LNCAP (cell line): ENCODE results near the gene SLC7A5.

Experiments used
- TF ChIP-seq, protein P1 (sequence below): fragments of 450-650 bp; IDR thresholded peaks from 2 replicates; pipeline ENCODE4 v1.5.1; 2017; ENCODE audit warnings: mild to moderate bottlenecking

Gene SLC7A5

DNA sequence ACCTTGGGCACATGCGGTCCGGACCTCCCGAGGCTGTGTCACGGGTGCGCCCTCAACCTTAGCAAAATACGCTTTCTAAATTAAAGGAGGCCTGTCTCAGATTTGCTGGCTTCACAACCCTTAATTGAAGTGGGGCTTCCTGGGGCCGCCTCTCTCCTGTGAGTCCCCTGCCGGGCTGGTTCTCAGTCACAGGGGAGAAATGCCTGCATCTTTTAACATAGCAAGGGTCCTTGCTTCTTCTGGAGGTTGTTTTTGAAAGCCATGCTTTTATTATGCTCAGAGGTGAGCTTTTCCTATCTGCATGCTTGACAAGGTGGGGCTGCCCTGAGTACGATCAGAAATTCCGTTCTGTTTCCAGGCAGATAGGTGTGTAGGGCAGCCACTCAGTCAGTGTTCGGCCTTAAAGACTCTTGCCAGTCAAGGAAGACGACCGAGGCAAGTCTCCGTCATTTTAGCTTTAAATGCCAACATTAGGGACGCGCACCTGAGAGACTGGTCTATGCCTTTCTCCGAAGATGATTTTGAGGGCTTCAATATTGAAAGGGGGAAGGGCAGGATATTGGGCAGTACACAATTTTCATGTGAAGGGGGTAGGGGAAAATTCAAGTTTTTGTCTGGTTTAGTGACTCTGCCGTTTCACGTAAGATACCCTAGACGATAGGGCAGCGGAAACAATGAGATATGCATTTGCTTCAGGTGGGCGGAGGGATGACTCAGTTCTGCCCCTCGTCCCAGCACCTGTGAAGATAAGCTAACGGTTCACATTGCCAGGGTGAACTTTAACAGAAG lies 5.5 kb upstream of the SLC7A5 start:
- TF ChIP-seq, protein P1, sequence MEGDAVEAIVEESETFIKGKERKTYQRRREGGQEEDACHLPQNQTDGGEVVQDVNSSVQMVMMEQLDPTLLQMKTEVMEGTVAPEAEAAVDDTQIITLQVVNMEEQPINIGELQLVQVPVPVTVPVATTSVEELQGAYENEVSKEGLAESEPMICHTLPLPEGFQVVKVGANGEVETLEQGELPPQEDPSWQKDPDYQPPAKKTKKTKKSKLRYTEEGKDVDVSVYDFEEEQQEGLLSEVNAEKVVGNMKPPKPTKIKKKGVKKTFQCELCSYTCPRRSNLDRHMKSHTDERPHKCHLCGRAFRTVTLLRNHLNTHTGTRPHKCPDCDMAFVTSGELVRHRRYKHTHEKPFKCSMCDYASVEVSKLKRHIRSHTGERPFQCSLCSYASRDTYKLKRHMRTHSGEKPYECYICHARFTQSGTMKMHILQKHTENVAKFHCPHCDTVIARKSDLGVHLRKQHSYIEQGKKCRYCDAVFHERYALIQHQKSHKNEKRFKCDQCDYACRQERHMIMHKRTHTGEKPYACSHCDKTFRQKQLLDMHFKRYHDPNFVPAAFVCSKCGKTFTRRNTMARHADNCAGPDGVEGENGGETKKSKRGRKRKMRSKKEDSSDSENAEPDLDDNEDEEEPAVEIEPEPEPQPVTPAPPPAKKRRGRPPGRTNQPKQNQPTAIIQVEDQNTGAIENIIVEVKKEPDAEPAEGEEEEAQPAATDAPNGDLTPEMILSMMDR, result no peak

DNA sequence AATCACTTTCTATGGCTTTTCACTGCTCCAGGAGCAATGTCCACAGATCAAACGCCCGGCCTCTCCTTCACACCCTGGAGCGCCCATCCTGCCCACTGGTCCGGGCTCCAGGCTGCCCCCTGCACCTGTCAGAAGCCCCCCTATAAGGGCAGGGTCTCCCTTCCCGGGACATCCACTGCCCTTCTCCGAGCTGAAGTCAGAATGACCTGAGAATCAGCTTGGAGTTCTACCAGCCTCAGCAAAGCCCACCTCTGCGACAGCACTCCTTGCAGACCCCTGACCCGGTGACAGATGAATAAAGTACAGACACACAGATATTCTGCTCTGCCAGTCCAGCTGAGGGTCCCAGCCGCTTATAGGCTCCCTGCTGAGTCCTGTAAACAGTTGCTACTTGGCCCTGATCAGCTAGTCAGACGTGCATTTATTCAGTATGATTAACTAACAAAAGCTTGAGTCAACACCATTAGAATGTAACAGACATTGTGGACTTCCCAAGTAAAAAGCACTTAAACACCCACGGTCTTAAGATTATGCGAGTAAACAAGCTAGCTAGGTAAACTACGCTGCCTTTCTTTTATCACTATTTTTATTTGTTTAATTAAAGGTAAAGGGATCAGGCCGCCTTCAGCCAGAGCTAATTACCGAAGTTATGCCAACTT lies 4.8 kb downstream of the SLC7A5 start:
- TF ChIP-seq, protein P1, result no peak

DNA sequence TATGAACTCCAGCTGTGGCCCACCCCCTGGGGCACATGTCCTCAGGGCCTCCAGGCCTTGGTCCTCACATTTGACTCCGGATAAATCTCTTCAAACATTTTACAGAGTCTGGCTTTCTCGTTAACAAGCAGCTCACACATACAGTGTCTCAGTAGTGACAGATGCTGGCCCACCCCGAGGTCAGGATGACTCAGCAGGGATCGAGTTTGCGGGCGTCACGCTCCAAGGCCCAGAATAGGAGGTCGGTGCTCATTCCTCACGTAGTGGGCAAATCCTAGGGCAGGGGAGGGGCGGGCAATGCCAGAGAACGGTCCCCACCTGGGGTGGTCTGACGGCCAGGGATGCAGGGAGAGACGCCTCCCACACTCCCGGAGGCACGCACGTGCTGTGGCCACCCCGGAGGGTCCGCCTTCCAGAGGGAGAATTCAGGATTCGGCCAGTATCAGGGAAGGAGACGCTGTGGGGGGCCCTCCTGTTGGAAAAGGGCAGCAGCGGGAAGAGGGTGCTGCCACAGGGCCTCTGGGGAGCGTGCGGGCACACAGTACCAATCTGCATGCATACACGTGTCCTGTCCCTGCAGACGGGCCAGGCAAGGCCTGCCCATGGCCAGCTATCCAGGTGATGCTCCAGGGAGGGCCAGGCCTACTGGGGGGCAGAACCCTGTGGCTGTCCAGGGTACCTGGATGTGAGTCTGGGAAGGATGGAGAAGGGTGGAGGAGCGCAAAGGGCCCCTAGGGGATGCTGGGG lies 8.6 kb downstream of the SLC7A5 start:
- TF ChIP-seq, protein P1, result no peak

DNA sequence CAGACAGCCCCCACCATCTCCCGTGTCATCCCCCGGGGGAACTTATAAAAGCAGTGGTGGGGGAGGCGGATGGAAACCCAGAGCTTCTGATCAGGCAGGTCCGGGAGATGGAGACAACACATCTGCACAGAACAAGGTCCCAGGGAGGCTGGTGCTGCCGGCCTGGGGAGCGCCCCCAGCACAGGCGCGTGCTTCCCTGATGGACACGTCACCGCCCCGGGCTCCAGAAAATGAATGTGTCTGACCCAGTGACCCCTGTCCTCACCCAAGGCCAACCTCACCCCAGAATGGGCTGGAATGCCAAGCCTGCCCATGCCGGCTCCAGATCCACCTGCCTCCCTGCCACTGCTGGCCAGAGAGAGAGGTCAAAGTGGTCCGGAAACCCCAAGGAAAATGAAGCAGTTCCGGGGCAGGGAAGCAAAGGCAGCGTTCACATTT lies 12.5 kb downstream of the SLC7A5 start:
- TF ChIP-seq, protein P1, result no peak

DNA sequence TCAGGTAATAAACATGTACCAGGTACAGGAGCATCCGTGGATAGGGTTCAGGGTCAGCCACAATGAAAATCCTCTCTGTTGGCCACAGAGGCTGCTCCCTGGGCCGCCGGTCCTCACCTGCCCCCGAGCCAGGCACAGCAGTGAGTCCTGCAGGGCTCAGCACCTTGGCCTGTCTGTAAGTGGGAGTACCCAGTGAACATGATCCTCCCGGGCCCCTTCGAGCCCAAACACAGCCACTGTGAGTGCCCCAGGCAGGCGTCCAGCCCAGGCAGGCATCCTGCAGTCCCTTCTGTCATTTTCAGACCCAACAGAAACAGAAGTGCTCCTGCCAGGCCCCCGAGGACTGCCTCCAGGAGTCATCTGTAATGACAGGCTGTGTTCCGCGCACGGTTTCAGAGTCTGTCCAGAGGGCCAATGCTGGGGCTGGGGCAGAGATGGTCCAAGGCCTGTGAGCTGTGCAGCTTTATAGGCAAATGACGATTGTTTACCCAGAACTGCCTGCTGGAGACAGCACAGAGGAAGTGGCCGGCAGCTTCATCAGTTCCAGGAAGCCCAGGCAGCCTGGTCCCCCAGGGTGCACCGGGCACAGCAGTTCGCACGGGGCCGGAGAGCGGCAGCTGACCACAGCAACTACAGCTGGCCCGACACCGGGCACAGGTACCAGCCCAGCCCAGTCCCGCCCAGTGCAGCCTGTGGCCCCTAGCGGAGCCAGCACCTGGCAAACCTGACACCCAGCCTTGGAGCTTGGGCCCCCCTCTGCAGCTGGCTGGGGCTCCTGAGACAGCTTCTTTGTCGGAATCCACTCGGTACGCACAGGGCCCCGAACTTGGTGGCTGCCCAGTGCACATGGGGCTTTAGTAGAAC lies 13.2 kb downstream of the SLC7A5 start:
- TF ChIP-seq, protein P1, result no peak

DNA sequence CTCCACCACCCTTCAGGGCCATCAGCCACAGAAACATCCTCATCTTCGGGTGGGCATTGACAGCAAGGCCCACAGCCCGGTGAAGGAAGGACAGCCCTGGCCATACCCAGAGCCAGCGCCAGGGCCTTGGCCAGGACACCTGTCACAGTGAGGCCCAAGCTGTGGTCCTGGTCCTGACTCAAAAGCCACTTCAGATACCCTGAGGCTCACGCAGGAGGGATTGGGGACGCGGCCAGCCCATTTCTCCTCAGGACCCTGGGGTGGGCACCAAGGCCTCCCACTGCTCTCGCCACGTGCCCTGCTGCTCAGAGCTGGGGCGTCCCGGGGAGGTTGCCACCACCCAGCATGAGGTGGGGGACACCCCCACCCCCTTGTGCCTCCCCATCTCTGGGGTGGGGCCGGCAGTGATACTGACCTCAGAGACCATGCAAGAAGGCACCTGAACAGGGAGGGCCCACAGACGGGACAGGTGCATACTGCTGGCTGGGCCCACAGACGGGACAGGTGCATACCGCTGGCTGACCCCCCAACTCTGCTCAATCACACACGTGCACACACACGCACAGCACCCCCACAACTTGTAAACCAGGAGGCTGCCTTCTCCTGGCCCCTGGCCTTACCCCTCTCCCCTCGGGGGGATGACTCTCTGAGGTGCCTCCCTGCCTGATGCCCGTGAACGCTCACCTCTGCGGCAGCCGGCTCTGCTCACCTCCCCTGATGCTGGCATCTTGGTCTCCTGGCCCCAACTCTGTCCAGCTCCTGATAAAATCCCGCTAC lies 14.2 kb downstream of the SLC7A5 start:
- TF ChIP-seq, protein P1, result no peak
